Measurements from ENCODE around the gene S100A5. TPM values are rescaled to one million over a fixed set of nuclear protein-coding genes. Genes with fewer than 3 reads are reported as not detected.
"Not testable (repeated sequence)": the region's sequence is repeated elsewhere in the genome, so short reads cannot be mapped to it uniquely, and the experiment has no call there.

S100A5 gene
- total RNA-seq, 1 experiment from 2014 or later, result not detected

DNA sequence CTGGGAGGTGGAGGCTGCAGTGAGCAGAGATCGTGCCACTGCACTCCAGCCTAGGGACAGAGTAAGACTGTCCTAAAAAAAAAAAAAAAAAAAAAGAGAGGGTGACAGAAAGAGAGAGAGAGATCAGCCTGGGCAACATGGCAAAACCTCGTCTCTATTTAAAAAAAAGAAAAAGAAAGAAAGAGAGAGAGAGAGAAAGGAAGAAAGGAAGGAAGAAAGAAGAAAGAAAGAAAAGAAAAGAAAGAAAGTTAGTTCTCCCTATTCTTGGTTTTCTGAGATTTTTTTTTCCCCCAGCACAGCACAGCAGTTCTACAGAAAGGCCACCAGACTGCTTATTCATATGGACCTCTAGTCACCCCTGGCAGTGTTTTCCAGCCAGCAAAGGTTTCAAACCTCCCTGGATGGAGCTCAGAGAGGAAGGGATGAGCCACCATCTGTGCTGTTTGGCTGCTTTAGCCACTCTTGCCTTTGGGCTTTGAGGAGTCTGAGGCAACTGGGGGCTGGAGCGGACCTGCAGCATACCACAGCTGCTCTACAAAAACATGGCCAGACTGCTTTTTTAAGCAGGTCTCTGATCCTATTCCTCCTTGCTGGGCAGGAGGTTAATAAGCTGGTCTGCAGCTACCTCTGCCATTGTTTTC lies 15.5 kb downstream of the S100A5 start:
- Histone ChIP-seq H3K9me3 (ENCODE audit: control insufficient read depth, low read depth, low read length) (no peaks in the 10 kb centered on the region), H3K4me2 (ENCODE audit: insufficient read depth, insufficient read length, low read length) (no peak overlapping the region), H2AK5ac (ENCODE audit: insufficient read length, low read length) (no peak overlapping the region), H3K23me2 (ENCODE audit: insufficient read length, low read depth, low read length, poor library complexity, severe bottlenecking) (no peaks in the 10 kb centered on the region), H2BK12ac (ENCODE audit: insufficient read length, low read depth, low read length) (no peak overlapping the region), H4K8ac (replicated peaks; ENCODE audit: insufficient read length, low read depth, low read length) (no peak overlapping the region), H3K27ac (ENCODE audit: insufficient read length, low read depth, low read length) (no peak overlapping the region), H2BK5ac (ENCODE audit: insufficient read length, low read length) (no peak overlapping the region), H3K79me1 (ENCODE audit: insufficient read depth, low read depth, low read length, poor library complexity, severe bottlenecking) (no peaks in the 10 kb centered on the region), H2BK15ac (ENCODE audit: low read depth, low read length) (no peak overlapping the region), H3K18ac (ENCODE audit: insufficient read length, low read depth, low read length) (no peak overlapping the region), H2AFZ (ENCODE audit: low read length) (no peak overlapping the region), H3K56ac (ENCODE audit: insufficient read length, low read depth, low read length) (no peak overlapping the region), H2BK20ac (ENCODE audit: low read depth, low read length, poor library complexity, severe bottlenecking) (no peak overlapping the region), H3K79me2 (ENCODE audit: insufficient read depth, low read length) (no peaks in the 10 kb centered on the region), H3K4ac (ENCODE audit: low read depth, low read length) (no peak overlapping the region), H3T11ph (ENCODE audit: low read length) (no peak overlapping the region), H3K4me1 (ENCODE audit: insufficient read depth, low read length) (peaks cover 10% of the 10 kb centered on the region; the same call in 1 of the 2 replicates), H3K23ac (ENCODE audit: insufficient read length, low read depth, low read length) (no peak overlapping the region), H2BK120ac (ENCODE audit: low read depth, low read length, poor library complexity, severe bottlenecking) (no peak overlapping the region), H4K20me1 (ENCODE audit: control insufficient read depth, insufficient read depth, insufficient read length) (no peaks in the 10 kb centered on the region), H4K5ac (ENCODE audit: insufficient read length, low read depth, low read length) (no peak overlapping the region), H3K14ac (ENCODE audit: insufficient read depth, low read length) (no peak overlapping the region), H4K91ac (ENCODE audit: insufficient read length, low read depth, low read length) (no peak overlapping the region), H3K27me3 (ENCODE audit: insufficient read depth, low read length) (no peaks in the 10 kb centered on the region), H3K9ac (ENCODE audit: extremely low read depth, insufficient read length, low read length) (no peak overlapping the region)
- Mint-ChIP-seq H3K27me3 (ENCODE audit: low read depth) (peaks cover 15% of the 10 kb centered on the region), H3K9me3 (peaks cover 2 to 3% of the 10 kb centered on the region in 2 experiments; a peak in 3 of 5 replicates), H3K4me3 (no peak overlapping the region), H3K36me3 (ENCODE audit: insufficient read depth in 1 of 3, low read depth in 3 of 3) (0 out of 7 replicates have a peak, but pooled peaks cover 0 to 2% (median 0%) of the 10 kb centered on the region in 3 experiments), H3K27ac (no peak overlapping the region), H3K4me1 (peaks cover 35 to 36% of the 10 kb centered on the region in 2 experiments)
- no peak for DNase-seq
- TF ChIP-seq, protein P1, sequence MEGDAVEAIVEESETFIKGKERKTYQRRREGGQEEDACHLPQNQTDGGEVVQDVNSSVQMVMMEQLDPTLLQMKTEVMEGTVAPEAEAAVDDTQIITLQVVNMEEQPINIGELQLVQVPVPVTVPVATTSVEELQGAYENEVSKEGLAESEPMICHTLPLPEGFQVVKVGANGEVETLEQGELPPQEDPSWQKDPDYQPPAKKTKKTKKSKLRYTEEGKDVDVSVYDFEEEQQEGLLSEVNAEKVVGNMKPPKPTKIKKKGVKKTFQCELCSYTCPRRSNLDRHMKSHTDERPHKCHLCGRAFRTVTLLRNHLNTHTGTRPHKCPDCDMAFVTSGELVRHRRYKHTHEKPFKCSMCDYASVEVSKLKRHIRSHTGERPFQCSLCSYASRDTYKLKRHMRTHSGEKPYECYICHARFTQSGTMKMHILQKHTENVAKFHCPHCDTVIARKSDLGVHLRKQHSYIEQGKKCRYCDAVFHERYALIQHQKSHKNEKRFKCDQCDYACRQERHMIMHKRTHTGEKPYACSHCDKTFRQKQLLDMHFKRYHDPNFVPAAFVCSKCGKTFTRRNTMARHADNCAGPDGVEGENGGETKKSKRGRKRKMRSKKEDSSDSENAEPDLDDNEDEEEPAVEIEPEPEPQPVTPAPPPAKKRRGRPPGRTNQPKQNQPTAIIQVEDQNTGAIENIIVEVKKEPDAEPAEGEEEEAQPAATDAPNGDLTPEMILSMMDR (conservative IDR thresholded peaks at IDR 0.05), result no peak
- no CpG with 5 or more reads among the region's 3 CpGs for WGBS (ENCODE audit: extremely low coverage, insufficient read length, low lambda C conversion rate)

DNA sequence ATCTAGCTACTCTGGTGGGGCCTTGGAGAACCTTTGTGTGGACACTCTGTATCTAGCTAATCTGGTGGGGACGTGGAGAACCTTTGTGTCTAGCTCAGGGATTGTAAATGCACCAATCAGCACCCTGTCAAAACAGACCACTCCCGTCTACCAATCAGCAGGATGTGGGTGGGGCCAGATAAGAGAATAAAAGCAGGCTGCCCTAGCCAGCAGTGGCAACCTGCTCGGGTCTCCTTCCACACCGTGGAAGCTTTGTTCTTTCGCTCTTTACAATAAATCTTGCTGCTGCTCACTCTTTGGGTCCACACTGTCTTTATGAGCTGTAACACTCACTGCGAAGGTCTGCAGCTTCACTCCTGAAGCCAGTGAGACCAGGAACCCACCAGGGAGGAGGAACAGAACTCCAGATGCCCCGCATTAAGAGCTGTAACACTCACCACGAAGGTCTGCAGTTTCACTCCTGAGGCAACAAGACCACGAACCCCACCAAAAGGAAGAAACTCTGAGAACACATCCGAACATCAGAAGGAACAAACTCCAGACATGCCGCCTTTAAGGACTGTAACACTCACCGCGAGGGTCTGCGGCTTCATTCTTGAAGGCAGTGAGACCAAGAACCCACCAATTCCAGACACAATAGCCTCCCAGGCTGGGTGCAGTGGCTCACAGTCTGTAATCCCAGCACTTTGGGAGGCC lies 18.2 kb downstream of the S100A5 start:
- not testable (repeated sequence) for H2BK20ac ChIP-seq (ENCODE audit: low read depth, low read length, poor library complexity, severe bottlenecking); H3K27me3 ChIP-seq (ENCODE audit: insufficient read depth, low read length); H3K79me2 ChIP-seq (ENCODE audit: insufficient read depth, low read length); H2BK5ac ChIP-seq (ENCODE audit: insufficient read length, low read length); H2BK12ac ChIP-seq (ENCODE audit: insufficient read length, low read depth, low read length); H3K79me1 ChIP-seq (ENCODE audit: insufficient read depth, low read depth, low read length, poor library complexity, severe bottlenecking); H2BK15ac ChIP-seq (ENCODE audit: low read depth, low read length); DNase-seq; H3K9me3 Mint-ChIP-seq; H3K4me1 ChIP-seq (ENCODE audit: insufficient read depth, low read length); H3K4me3 Mint-ChIP-seq; H4K91ac ChIP-seq (ENCODE audit: insufficient read length, low read depth, low read length); H3K9me3 ChIP-seq (ENCODE audit: control insufficient read depth, low read depth, low read length); H2AK5ac ChIP-seq (ENCODE audit: insufficient read length, low read length); H3K36me3 Mint-ChIP-seq (ENCODE audit: insufficient read depth in 1 of 3, low read depth in 3 of 3); H3K23me2 ChIP-seq (ENCODE audit: insufficient read length, low read depth, low read length, poor library complexity, severe bottlenecking); H2BK120ac ChIP-seq (ENCODE audit: low read depth, low read length, poor library complexity, severe bottlenecking); H4K8ac ChIP-seq (replicated peaks; ENCODE audit: insufficient read length, low read depth, low read length); H4K20me1 ChIP-seq (ENCODE audit: control insufficient read depth, insufficient read depth, insufficient read length); H3K14ac ChIP-seq (ENCODE audit: insufficient read depth, low read length); H3K4ac ChIP-seq (ENCODE audit: low read depth, low read length); H3K56ac ChIP-seq (ENCODE audit: insufficient read length, low read depth, low read length); H3K23ac ChIP-seq (ENCODE audit: insufficient read length, low read depth, low read length); H3T11ph ChIP-seq (ENCODE audit: low read length); H3K18ac ChIP-seq (ENCODE audit: insufficient read length, low read depth, low read length); H3K27ac ChIP-seq (ENCODE audit: insufficient read length, low read depth, low read length); H3K4me2 ChIP-seq (ENCODE audit: insufficient read depth, insufficient read length, low read length); H2AFZ ChIP-seq (ENCODE audit: low read length); H3K9ac ChIP-seq (ENCODE audit: extremely low read depth, insufficient read length, low read length); H4K5ac ChIP-seq (ENCODE audit: insufficient read length, low read depth, low read length)
- Mint-ChIP-seq H3K27me3 (ENCODE audit: low read depth) (peaks cover 37% of the 10 kb centered on the region), H3K27ac (peak overlapping the region in 2 of 3 experiments; percentile 52 to 87; a peak in 2 of 7 replicates), H3K4me1 (peaks cover 39 to 46% of the 10 kb centered on the region in 2 experiments)
- WGBS (ENCODE audit: extremely low coverage, insufficient read length, low lambda C conversion rate), result no CpG with 5 or more reads among the region's 14 CpGs
